ENCODE results near the gene PCYOX1L.
"Not testable (repeated sequence)": the region's sequence is repeated elsewhere in the genome, so short reads cannot be mapped to it uniquely, and the experiment has no call there.

DNA sequence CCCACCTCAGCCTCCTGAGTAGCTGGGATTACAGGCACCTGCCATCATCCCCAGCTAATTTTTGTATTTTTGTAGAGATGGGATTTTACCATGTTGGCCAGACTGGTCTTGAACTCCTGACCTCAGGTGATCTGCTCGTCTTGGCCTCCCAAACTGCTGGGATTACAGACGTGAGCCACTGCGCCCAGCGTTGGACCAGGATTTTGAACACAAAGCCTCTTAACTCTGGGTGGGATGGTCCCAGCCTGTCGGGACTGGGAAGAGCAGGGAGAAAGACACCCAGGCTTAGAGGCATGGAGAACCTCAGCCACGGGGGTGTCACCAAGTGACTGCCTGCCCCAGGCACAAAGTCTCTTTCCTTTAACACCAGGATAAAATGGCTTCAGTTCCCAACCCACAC is 33.2 kb downstream of the PCYOX1L start:
- TF ChIP-seq, protein P1, sequence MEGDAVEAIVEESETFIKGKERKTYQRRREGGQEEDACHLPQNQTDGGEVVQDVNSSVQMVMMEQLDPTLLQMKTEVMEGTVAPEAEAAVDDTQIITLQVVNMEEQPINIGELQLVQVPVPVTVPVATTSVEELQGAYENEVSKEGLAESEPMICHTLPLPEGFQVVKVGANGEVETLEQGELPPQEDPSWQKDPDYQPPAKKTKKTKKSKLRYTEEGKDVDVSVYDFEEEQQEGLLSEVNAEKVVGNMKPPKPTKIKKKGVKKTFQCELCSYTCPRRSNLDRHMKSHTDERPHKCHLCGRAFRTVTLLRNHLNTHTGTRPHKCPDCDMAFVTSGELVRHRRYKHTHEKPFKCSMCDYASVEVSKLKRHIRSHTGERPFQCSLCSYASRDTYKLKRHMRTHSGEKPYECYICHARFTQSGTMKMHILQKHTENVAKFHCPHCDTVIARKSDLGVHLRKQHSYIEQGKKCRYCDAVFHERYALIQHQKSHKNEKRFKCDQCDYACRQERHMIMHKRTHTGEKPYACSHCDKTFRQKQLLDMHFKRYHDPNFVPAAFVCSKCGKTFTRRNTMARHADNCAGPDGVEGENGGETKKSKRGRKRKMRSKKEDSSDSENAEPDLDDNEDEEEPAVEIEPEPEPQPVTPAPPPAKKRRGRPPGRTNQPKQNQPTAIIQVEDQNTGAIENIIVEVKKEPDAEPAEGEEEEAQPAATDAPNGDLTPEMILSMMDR (IDR thresholded peaks at IDR 0.05; ENCODE audit: low read depth, low read length): not testable (repeated sequence)
- not testable (repeated sequence) for TF ChIP-seq MAX (IDR thresholded peaks at IDR 0.05; ENCODE audit: low read depth, low read length)
